ENCODE results near the gene FADS2.

- no peak for TF ChIP-seq CTCF (IDR thresholded peaks at IDR 0.05; ENCODE audit: low read depth, low read length, poor library complexity, severe bottlenecking)
- no peak for TF ChIP-seq EZH2phosphoT487 (IDR thresholded peaks at IDR 0.05; ENCODE audit: borderline replicate concordance, low read length)
Observed at GRCh38 chr11:61812736-61813411, 15.2 kb upstream of the FADS2 start.
